Measurements from ENCODE around the gene TSHZ2.

DNA sequence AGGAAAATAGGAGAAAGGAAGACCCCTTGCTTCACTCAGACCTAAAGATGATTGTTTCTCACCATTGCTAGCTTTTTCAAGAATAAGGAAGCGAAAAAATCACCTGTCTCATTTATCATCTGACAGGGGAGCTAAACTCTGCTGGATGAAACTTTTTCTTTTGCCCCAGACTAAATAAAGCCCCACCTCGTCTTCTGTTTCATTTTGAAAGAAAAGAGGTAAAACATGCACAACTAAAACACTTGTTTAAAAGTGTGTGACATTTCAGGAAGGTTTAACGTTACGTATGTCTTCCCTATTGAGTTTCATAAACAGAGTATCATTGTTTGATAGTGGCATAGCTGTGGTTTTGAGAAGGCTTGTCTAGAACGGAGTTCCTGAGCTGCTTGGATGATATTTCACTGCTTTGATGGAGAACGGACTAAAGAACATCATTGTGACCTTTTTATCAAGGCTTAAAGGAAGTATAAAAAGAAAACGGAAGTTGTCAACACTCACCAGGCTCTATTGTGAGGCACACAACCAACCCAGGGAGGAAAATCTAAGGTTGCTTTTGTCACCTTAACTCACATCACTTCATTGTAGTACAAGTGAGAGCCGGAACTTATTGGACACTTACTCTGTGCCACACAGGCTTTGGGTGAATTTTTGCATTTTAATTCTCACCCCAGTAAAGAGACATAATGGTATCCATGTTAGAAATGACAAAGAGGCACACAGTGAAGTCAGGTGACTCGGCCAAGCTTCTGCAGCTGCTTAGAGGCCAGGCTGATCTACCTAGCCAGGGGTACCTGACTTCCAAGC is 29.5 kb downstream of the TSHZ2 start:
- TF ChIP-seq, protein P1, sequence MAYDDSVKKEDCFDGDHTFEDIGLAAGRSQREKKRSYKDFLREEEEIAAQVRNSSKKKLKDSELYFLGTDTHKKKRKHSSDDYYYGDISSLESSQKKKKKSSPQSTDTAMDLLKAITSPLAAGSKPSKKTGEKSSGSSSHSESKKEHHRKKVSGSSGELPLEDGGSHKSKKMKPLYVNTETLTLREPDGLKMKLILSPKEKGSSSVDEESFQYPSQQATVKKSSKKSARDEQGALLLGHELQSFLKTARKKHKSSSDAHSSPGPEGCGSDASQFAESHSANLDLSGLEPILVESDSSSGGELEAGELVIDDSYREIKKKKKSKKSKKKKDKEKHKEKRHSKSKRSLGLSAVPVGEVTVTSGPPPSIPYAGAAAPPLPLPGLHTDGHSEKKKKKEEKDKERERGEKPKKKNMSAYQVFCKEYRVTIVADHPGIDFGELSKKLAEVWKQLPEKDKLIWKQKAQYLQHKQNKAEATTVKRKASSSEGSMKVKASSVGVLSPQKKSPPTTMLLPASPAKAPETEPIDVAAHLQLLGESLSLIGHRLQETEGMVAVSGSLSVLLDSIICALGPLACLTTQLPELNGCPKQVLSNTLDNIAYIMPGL (CRISPR knock-in tag; IDR thresholded peaks at IDR 0.05), result no peak
- TF ChIP-seq BRCA1 (IDR thresholded peaks at IDR 0.05), result no peak
- TF ChIP-seq BRCA1 (CRISPR knock-in tag; IDR thresholded peaks at IDR 0.05), result no peak
- no peak for TF ChIP-seq E2F3 (CRISPR knock-in tag; IDR thresholded peaks at IDR 0.05)
- TF ChIP-seq, protein P2, sequence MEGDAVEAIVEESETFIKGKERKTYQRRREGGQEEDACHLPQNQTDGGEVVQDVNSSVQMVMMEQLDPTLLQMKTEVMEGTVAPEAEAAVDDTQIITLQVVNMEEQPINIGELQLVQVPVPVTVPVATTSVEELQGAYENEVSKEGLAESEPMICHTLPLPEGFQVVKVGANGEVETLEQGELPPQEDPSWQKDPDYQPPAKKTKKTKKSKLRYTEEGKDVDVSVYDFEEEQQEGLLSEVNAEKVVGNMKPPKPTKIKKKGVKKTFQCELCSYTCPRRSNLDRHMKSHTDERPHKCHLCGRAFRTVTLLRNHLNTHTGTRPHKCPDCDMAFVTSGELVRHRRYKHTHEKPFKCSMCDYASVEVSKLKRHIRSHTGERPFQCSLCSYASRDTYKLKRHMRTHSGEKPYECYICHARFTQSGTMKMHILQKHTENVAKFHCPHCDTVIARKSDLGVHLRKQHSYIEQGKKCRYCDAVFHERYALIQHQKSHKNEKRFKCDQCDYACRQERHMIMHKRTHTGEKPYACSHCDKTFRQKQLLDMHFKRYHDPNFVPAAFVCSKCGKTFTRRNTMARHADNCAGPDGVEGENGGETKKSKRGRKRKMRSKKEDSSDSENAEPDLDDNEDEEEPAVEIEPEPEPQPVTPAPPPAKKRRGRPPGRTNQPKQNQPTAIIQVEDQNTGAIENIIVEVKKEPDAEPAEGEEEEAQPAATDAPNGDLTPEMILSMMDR (IDR thresholded peaks at IDR 0.05 in 2 of 3, conservative IDR thresholded peaks at IDR 0.05 in 1 of 3; ENCODE audit: insufficient read depth in 2 of 3, low read depth in 1 of 3, low read length in 3 of 3), result no peak
- TF ChIP-seq ZNF589 (CRISPR knock-in tag; IDR thresholded peaks at IDR 0.05; ENCODE audit: low read depth), result no peak
